HG02884 (cell line): ENCODE measurements around the gene LRP1B.
"Not testable (repeated sequence)": the region's sequence is repeated elsewhere in the genome, so short reads cannot be mapped to it uniquely, and the experiment has no call there.

Experiments used
- ATAC-seq: cut with Tn5 transposase; IDR thresholded peaks from one replicate; pipeline ENCODE4 v1.9.1; 2021; ENCODE audit warnings: mild to moderate bottlenecking, moderate library complexity; ENCODE audit not compliant: unreplicated experiment

LRP1B gene

GRCh38 chr2:140415035-140415434 lies 1715.8 kb downstream of the LRP1B start:
- not testable (repeated sequence) for ATAC-seq

GRCh38 chr2:140410695-140411094 lies 1720.1 kb downstream of the LRP1B start:
- ATAC-seq, result no peak

GRCh38 chr2:140401056-140401455 lies 1729.8 kb downstream of the LRP1B start:
- no peak for ATAC-seq

GRCh38 chr2:140392824-140393223 lies 1738.0 kb downstream of the LRP1B start:
- ATAC-seq, result no peak

- no peak for ATAC-seq
Observed at GRCh38 chr2:140384946-140385345, 1745.9 kb downstream of the LRP1B start.

- ATAC-seq, result no peak
Observed at GRCh38 chr2:140383781-140384180, 1747.0 kb downstream of the LRP1B start.

GRCh38 chr2:140376686-140377085 lies 1754.1 kb downstream of the LRP1B start:
- no peak for ATAC-seq

GRCh38 chr2:140363131-140363530 lies 1767.7 kb downstream of the LRP1B start:
- no peak for ATAC-seq

- no peak for ATAC-seq
Observed at GRCh38 chr2:140362361-140362760, 1768.5 kb downstream of the LRP1B start.

GRCh38 chr2:140359056-140359771 lies 1771.6 kb downstream of the LRP1B start:
- ATAC-seq, result no peak

GRCh38 chr2:140356697-140357096 lies 1774.1 kb downstream of the LRP1B start:
- ATAC-seq, result no peak

GRCh38 chr2:140355511-140356090 lies 1775.2 kb downstream of the LRP1B start:
- ATAC-seq, result no peak

GRCh38 chr2:140354544-140354943 lies 1776.3 kb downstream of the LRP1B start:
- no peak for ATAC-seq

GRCh38 chr2:140353541-140353940 lies 1777.3 kb downstream of the LRP1B start:
- ATAC-seq, result no peak

- no peak for ATAC-seq
Observed at GRCh38 chr2:140351692-140352091, 1779.1 kb downstream of the LRP1B start.

- no peak for ATAC-seq
Observed at GRCh38 chr2:140349695-140350094, 1781.1 kb downstream of the LRP1B start.

- no peak for ATAC-seq
Observed at GRCh38 chr2:140348826-140349225, 1782.0 kb downstream of the LRP1B start.

- no peak for ATAC-seq
Observed at GRCh38 chr2:140344838-140345237, 1786.0 kb downstream of the LRP1B start.

GRCh38 chr2:140344266-140344665 lies 1786.5 kb downstream of the LRP1B start:
- not testable (repeated sequence) for ATAC-seq

GRCh38 chr2:140338795-140339194 lies 1792.0 kb downstream of the LRP1B start:
- ATAC-seq, result no peak

- ATAC-seq, result no peak
Observed at GRCh38 chr2:140337061-140337460, 1793.8 kb downstream of the LRP1B start.

GRCh38 chr2:140316345-140316744 lies 1814.5 kb downstream of the LRP1B start:
- no peak for ATAC-seq

GRCh38 chr2:140311905-140312304 lies 1818.9 kb downstream of the LRP1B start:
- no peak for ATAC-seq
